ENCODE results near the gene PACSIN2. TPM values are rescaled to one million over a fixed set of nuclear protein-coding genes. Genes with fewer than 3 reads are reported as not detected.
A peak's percentile ranks its signal among the peaks of the same experiment; 100 is the strongest.
"Not testable (repeated sequence)": the region's sequence is repeated elsewhere in the genome, so short reads cannot be mapped to it uniquely, and the experiment has no call there.

PACSIN2 gene
- total RNA-seq, 6 experiments from 2014 or later: 21.4 to 67.0 (median 47.1) TPM

- intact Hi-C loops (cut with DNase I): no loop called here
- 27% methylated on average over 8 of the region's 10 CpGs for WGBS (ENCODE audit: insufficient coverage, low coverage, low lambda C conversion rate, missing lambda C conversion rate)
- H3K36me3 ChIP-seq: no peaks in the 10 kb centered on the region
- no peak for TF ChIP-seq CTCF (IDR thresholded peaks at IDR 0.05)
- TF ChIP-seq POLR2A (IDR thresholded peaks at IDR 0.05): no peak
- ATAC-seq (peak in 1 of 4 donors; percentile 2), DNase-seq (no peak)
- H3K27me3 ChIP-seq: no peaks in the 10 kb centered on the region
- peaks cover 6 to 65% (median 19%) of the 10 kb centered on the region in 4 donors for H3K4me1 ChIP-seq
- peak overlapping the region; percentile 34 to 92 (median 36) for H3K27ac ChIP-seq
- H3K9me3 ChIP-seq: no peaks in the 10 kb centered on the region
- H3K4me3 ChIP-seq: no peak overlapping the region
Measured at GRCh38 chr22:42996646-42997365, 18.1 kb downstream of the PACSIN2 start.

GRCh38 chr22:42995654-42996053 lies 19.3 kb downstream of the PACSIN2 start:
- ATAC-seq; H3K9me3 ChIP-seq; H3K36me3 ChIP-seq; intact Hi-C loops (cut with DNase I); H3K27me3 ChIP-seq; H3K4me3 ChIP-seq; DNase-seq: not testable (repeated sequence)
- WGBS (ENCODE audit: insufficient coverage, low coverage, low lambda C conversion rate, missing lambda C conversion rate): 26% methylated on average over 6 of the region's 7 CpGs
- Histone ChIP-seq H3K4me1 (peaks cover 6 to 53% (median 19%) of the 10 kb centered on the region in 4 donors), H3K27ac (peak overlapping the region; percentile 76 to 94 (median 92))

GRCh38 chr22:42994917-42995562 lies 19.9 kb downstream of the PACSIN2 start:
- no peaks in the 10 kb centered on the region for H3K36me3 ChIP-seq
- H3K9me3 ChIP-seq: no peaks in the 10 kb centered on the region
- peak overlapping the region; percentile 76 to 94 (median 92) for H3K27ac ChIP-seq
- WGBS (ENCODE audit: insufficient coverage, low coverage, low lambda C conversion rate, missing lambda C conversion rate): 3% methylated on average over 9 of the region's 9 CpGs
- intact Hi-C loops (cut with DNase I): no loop called here
- H3K4me3 ChIP-seq: peak overlapping the region; percentile 9 to 49 (median 40)
- ATAC-seq (peak; percentile 79 to 86 (median 80)), DNase-seq (peak in 2 of 3 donors; percentile 74 to 79)
- TF ChIP-seq CTCF (IDR thresholded peaks at IDR 0.05): no peak
- peak; percentile 80 for TF ChIP-seq POLR2A (IDR thresholded peaks at IDR 0.05)
- H3K4me1 ChIP-seq: peaks cover 6 to 53% (median 19%) of the 10 kb centered on the region in 4 donors
- no peaks in the 10 kb centered on the region for H3K27me3 ChIP-seq

- ATAC-seq: peak in 3 of 4 donors; percentile 31 to 46 (median 41)
- Histone ChIP-seq H3K27ac (peak overlapping the region; percentile 67 to 94 (median 92)), H3K4me1 (peaks cover 6 to 53% (median 19%) of the 10 kb centered on the region in 4 donors), H3K27me3 (no peaks in the 10 kb centered on the region), H3K9me3 (no peaks in the 10 kb centered on the region), H3K4me3 (peak overlapping the region; percentile 9 to 49 (median 40)), H3K36me3 (no peaks in the 10 kb centered on the region)
- intact Hi-C loops (cut with DNase I): no loop called here
- WGBS (ENCODE audit: insufficient coverage, low coverage, low lambda C conversion rate, missing lambda C conversion rate): no CpG with 5 or more reads among the region's 12 CpGs
- TF ChIP-seq POLR2A (IDR thresholded peaks at IDR 0.05) (no peak), CTCF (IDR thresholded peaks at IDR 0.05) (no peak)
- DNase-seq: no peak
Measured at GRCh38 chr22:42994276-42994916, 20.6 kb downstream of the PACSIN2 start.
